ENCODE measurements around the gene FARP2. TPM values are rescaled to one million over a fixed set of nuclear protein-coding genes. Genes with fewer than 3 reads are reported as not detected.
"Not testable (repeated sequence)": the region's sequence is repeated elsewhere in the genome, so short reads cannot be mapped to it uniquely, and the experiment has no call there.

Gene FARP2
- total RNA-seq, 4 donors from 2014 or later: 42.7 to 229 (median 93.2) TPM

GRCh38 chr2:241514986-241515737 lies 159.1 kb downstream of the FARP2 start:
- H3K27ac ChIP-seq: no peak overlapping the region
- DNase-seq (ENCODE audit: low spot score in 2 of 2): no peak
- H3K4me3 ChIP-seq: no peak overlapping the region
- 56% methylated on average over 10 of the region's 10 CpGs for WGBS, 2 donors
- peaks cover 0 to 12% of the 10 kb centered on the region in 2 donors for H3K27me3 ChIP-seq
- TF ChIP-seq EP300 (IDR thresholded peaks at IDR 0.05): no peak
- no peak for TF ChIP-seq POLR2A (IDR thresholded peaks at IDR 0.05)
- TF ChIP-seq CTCF (IDR thresholded peaks at IDR 0.05): no peak
- no peaks in the 10 kb centered on the region for H3K4me1 ChIP-seq
- no peaks in the 10 kb centered on the region for H3K36me3 ChIP-seq
- no peaks in the 10 kb centered on the region for H3K9me3 ChIP-seq

GRCh38 chr2:241516520-241516965 lies 160.5 kb downstream of the FARP2 start:
- peaks cover 0 to 18% of the 10 kb centered on the region in 2 donors for H3K27me3 ChIP-seq
- no peaks in the 10 kb centered on the region for H3K4me1 ChIP-seq
- 98 to 100% methylated on average over 3 of the region's 3 CpGs for WGBS, 2 donors
- no peak for DNase-seq (ENCODE audit: low spot score in 2 of 2)
- TF ChIP-seq POLR2A (IDR thresholded peaks at IDR 0.05) (no peak), CTCF (IDR thresholded peaks at IDR 0.05) (no peak), EP300 (IDR thresholded peaks at IDR 0.05) (no peak)
- H3K4me3 ChIP-seq: no peak overlapping the region
- H3K9me3 ChIP-seq: no peaks in the 10 kb centered on the region
- no peaks in the 10 kb centered on the region for H3K36me3 ChIP-seq
- H3K27ac ChIP-seq: no peak overlapping the region

GRCh38 chr2:241517297-241517696 lies 161.2 kb downstream of the FARP2 start:
- Histone ChIP-seq H3K27me3 (peaks cover 0 to 24% of the 10 kb centered on the region in 2 donors), H3K4me3 (no peak overlapping the region), H3K9me3 (no peaks in the 10 kb centered on the region), H3K27ac (no peak overlapping the region), H3K36me3 (no peaks in the 10 kb centered on the region), H3K4me1 (no peaks in the 10 kb centered on the region)
- TF ChIP-seq POLR2A (IDR thresholded peaks at IDR 0.05) (no peak), CTCF (IDR thresholded peaks at IDR 0.05) (no peak), EP300 (IDR thresholded peaks at IDR 0.05) (no peak)
- no peak for DNase-seq (ENCODE audit: low spot score in 2 of 2)
- WGBS, 2 donors: 95 to 96% methylated on average over 6 of the region's 6 CpGs

GRCh38 chr2:241519669-241520068 lies 163.6 kb downstream of the FARP2 start:
- no peaks in the 10 kb centered on the region for H3K36me3 ChIP-seq
- H3K4me3 ChIP-seq: no peak overlapping the region
- no peaks in the 10 kb centered on the region for H3K9me3 ChIP-seq
- H3K4me1 ChIP-seq: no peaks in the 10 kb centered on the region
- TF ChIP-seq CTCF (IDR thresholded peaks at IDR 0.05) (no peak), POLR2A (IDR thresholded peaks at IDR 0.05) (no peak), EP300 (IDR thresholded peaks at IDR 0.05) (no peak)
- no peak for DNase-seq (ENCODE audit: low spot score in 2 of 2)
- H3K27ac ChIP-seq: no peak overlapping the region
- 41 to 48% methylated on average over 11 of the region's 11 CpGs for WGBS, 2 donors
- H3K27me3 ChIP-seq: peaks cover 0 to 28% of the 10 kb centered on the region in 2 donors

- Histone ChIP-seq H3K4me1 (no peaks in the 10 kb centered on the region), H3K4me3 (no peak overlapping the region), H3K36me3 (no peaks in the 10 kb centered on the region), H3K27ac (no peak overlapping the region), H3K27me3 (peaks cover 0 to 28% of the 10 kb centered on the region in 2 donors), H3K9me3 (peaks cover 0 to 12% (median 0%) of the 10 kb centered on the region in 4 donors)
- WGBS, 2 donors: 58 to 73% methylated on average over 5 of the region's 5 CpGs
- TF ChIP-seq POLR2A (IDR thresholded peaks at IDR 0.05): no peak
- no peak for TF ChIP-seq EP300 (IDR thresholded peaks at IDR 0.05)
- no peak for TF ChIP-seq CTCF (IDR thresholded peaks at IDR 0.05)
- no peak for DNase-seq (ENCODE audit: low spot score in 2 of 2)
Measured at GRCh38 chr2:241522477-241522876, 166.4 kb downstream of the FARP2 start.

- not testable (repeated sequence) for H3K4me1 ChIP-seq; H3K4me3 ChIP-seq; DNase-seq (ENCODE audit: low spot score in 2 of 2); H3K27ac ChIP-seq; H3K36me3 ChIP-seq
- Histone ChIP-seq H3K27me3 (peaks cover 0 to 14% of the 10 kb centered on the region in 2 donors), H3K9me3 (peaks cover 0 to 12% (median 0%) of the 10 kb centered on the region in 4 donors)
- 89 to 92% methylated on average over 31 of the region's 31 CpGs for WGBS, 2 donors
Measured at GRCh38 chr2:241525818-241526780, 170.0 kb downstream of the FARP2 start.
